ENCODE measurements around the gene PHACTR3. TPM values are rescaled to one million over a fixed set of nuclear protein-coding genes. Genes with fewer than 3 reads are reported as not detected.

The PHACTR3 gene
- total and polyA plus RNA-seq, 5 donors, result 2.8 to 14.5 (median 4.7) TPM

DNA sequence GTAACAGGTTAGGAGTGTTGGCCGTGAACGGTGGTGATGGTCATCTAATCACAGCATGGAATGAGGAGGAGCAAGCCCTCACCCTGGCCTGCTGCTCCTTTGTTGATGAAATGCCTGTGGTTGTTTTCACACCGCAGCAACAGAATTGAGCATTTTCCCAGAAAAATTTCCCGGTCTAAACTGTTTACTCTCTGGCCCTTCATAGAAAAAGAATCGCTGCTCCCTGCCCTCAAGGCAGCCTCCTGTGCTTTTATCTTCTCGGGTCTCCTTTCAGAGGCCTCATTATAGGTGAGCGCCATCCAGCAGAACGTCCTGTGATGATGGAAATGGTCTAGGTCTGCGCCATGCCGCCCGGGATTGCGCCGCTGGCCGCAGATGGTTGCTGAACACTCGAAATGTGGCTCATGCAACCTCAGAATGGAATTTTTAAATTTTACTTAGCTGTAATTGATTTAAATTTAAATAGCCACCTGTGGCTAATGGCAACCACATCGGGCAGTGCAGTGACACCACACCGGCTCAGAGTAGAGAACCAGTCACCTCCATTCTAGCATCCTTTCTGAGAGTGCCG lies 30.2 kb downstream of the PHACTR3 start:
- Histone ChIP-seq H3K4me1 (ENCODE audit: control insufficient read depth, insufficient read depth, low read length) (peaks cover 3% of the 10 kb centered on the region), H3K4me3 (ENCODE audit: low read length) (no peak overlapping the region), H3K27me3 (ENCODE audit: control insufficient read depth, insufficient read depth) (no peaks in the 10 kb centered on the region), H3K9me3 (ENCODE audit: control insufficient read depth, low read length) (no peaks in the 10 kb centered on the region), H3K27ac (ENCODE audit: low read length) (no peak overlapping the region)
- ATAC-seq (no peak), DNase-seq (no peak)
- 80% methylated on average over 18 of the region's 18 CpGs for WGBS
- intact Hi-C loops (cut with DNase I), result no loop called here

DNA sequence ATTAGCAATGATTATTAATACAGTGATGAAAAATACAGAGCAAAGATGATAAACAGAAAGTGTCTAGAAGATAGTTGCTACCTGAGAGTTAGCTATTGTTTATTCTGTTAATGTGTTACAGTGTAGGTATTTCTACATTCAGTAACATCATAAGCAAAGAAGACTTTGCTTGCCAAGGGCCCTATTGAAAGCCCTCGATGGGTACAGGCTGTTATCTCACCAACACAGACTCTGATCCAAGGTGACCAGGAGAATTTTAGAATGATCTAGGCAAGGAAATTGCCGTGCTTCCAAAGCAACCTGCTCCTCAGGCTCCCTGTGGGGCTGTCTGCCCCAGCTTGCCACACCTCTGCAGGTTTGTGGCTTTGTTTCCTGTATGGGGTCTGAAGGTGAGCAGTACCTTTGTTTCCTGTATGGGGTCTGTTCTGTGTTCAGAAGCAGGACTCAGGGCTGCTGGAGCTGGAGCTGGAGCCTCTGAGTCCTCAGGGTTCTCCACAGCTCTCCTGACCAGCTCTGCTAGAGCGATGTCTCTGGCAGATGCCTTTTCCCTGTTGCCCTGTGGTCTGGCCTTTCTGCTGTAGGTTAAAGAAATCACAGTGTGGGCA lies 32.5 kb downstream of the PHACTR3 start:
- H3K27me3 ChIP-seq (ENCODE audit: control insufficient read depth, insufficient read depth), result no peaks in the 10 kb centered on the region
- no peak overlapping the region for H3K27ac ChIP-seq (ENCODE audit: low read length)
- intact Hi-C loops (cut with DNase I), result no loop called here
- H3K4me1 ChIP-seq (ENCODE audit: control insufficient read depth, insufficient read depth, low read length), result peaks cover 3% of the 10 kb centered on the region
- ATAC-seq, result no peak
- 67% methylated on average over 3 of the region's 3 CpGs for WGBS
- H3K9me3 ChIP-seq (ENCODE audit: control insufficient read depth, low read length), result no peaks in the 10 kb centered on the region
- no peak overlapping the region for H3K4me3 ChIP-seq (ENCODE audit: low read length)
- DNase-seq, result no peak

GRCh38 chr20:59640267-59640666 lies 35.9 kb downstream of the PHACTR3 start:
- Histone ChIP-seq H3K9me3 (ENCODE audit: control insufficient read depth, low read length) (no peaks in the 10 kb centered on the region), H3K27ac (ENCODE audit: low read length) (no peak overlapping the region), H3K4me1 (ENCODE audit: control insufficient read depth, insufficient read depth, low read length) (peaks cover 6% of the 10 kb centered on the region), H3K27me3 (ENCODE audit: control insufficient read depth, insufficient read depth) (no peaks in the 10 kb centered on the region), H3K4me3 (ENCODE audit: low read length) (no peak overlapping the region)
- ATAC-seq, result no peak
- intact Hi-C loops (cut with DNase I), result no loop called here
- DNase-seq, result no peak
- 86% methylated on average over 5 of the region's 5 CpGs for WGBS

- peaks cover 3% of the 10 kb centered on the region for H3K4me1 ChIP-seq (ENCODE audit: control insufficient read depth, insufficient read depth, low read length)
- intact Hi-C loops (cut with DNase I), result no loop called here
- DNase-seq (no peak), ATAC-seq (no peak)
- no peak overlapping the region for H3K27ac ChIP-seq (ENCODE audit: low read length)
- no peaks in the 10 kb centered on the region for H3K9me3 ChIP-seq (ENCODE audit: control insufficient read depth, low read length)
- 57% methylated on average over 12 of the region's 12 CpGs for WGBS
- no peaks in the 10 kb centered on the region for H3K27me3 ChIP-seq (ENCODE audit: control insufficient read depth, insufficient read depth)
- no peak overlapping the region for H3K4me3 ChIP-seq (ENCODE audit: low read length)
Observed at GRCh38 chr20:59643615-59644061, 39.3 kb downstream of the PHACTR3 start.

DNA sequence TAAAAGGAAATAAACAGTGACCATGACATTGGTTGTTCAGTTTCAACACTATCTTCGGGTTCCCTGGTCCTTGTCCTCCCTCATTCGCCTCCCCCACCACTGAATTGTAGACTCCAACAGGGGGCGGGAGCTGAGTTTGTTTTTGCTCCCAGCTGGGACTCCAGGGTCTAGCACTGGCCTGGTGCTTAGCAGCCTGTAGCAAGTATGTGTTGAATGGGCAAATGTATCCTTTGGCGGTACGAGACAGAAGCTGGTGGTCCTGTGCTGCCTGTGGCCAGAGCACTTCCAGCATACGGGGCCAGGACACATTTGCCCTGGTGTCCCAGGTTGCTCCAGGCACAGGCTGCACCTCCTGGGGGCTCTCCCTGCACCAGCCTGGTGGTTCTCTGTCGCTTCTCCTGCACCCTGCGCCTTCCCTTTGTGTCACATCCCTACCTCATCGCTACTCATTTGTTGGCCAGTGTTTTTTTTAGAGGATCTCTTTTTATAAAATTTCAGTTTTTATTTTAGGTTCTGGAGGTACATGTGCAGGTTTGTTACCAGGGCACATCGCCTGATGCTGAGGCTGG lies 40.1 kb downstream of the PHACTR3 start:
- ATAC-seq (no peak), DNase-seq (no peak)
- intact Hi-C loops (cut with DNase I), result no loop called here
- peaks cover 3% of the 10 kb centered on the region for H3K4me1 ChIP-seq (ENCODE audit: control insufficient read depth, insufficient read depth, low read length)
- H3K4me3 ChIP-seq (ENCODE audit: low read length), result no peak overlapping the region
- H3K27me3 ChIP-seq (ENCODE audit: control insufficient read depth, insufficient read depth), result no peaks in the 10 kb centered on the region
- no peak overlapping the region for H3K27ac ChIP-seq (ENCODE audit: low read length)
- 93% methylated on average over 10 of the region's 10 CpGs for WGBS
- H3K9me3 ChIP-seq (ENCODE audit: control insufficient read depth, low read length), result no peaks in the 10 kb centered on the region

DNA sequence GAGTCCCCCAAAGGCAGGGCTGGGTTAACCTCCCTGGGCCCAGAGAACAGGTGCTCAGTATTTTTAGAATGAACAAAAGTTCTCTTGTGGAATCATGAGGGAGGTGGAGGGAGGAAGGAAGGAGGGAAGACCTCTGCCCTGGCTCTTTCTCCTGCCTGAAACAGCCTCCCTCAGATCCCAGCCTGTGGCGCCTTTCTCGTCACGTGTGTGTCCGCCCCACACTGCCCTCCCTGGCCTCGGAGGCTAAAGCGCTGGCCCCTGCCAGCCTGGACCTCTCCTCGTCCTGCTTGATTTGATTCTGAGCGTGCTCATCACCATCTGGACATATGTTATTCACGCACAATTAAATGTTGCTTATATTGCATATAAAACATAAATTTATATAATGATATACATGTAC lies 40.9 kb downstream of the PHACTR3 start:
- WGBS, result 76% methylated on average over 9 of the region's 9 CpGs
- DNase-seq, result no peak
- Histone ChIP-seq H3K4me1 (ENCODE audit: control insufficient read depth, insufficient read depth, low read length) (peaks cover 3% of the 10 kb centered on the region), H3K9me3 (ENCODE audit: control insufficient read depth, low read length) (no peaks in the 10 kb centered on the region), H3K4me3 (ENCODE audit: low read length) (no peak overlapping the region), H3K27me3 (ENCODE audit: control insufficient read depth, insufficient read depth) (no peaks in the 10 kb centered on the region), H3K27ac (ENCODE audit: low read length) (no peak overlapping the region)
- no peak for ATAC-seq
- intact Hi-C loops (cut with DNase I), result no loop called here

- WGBS, result 68% methylated on average over 7 of the region's 7 CpGs
- Histone ChIP-seq H3K9me3 (ENCODE audit: control insufficient read depth, low read length) (no peaks in the 10 kb centered on the region), H3K27ac (ENCODE audit: low read length) (no peak overlapping the region), H3K4me3 (ENCODE audit: low read length) (no peak overlapping the region), H3K4me1 (ENCODE audit: control insufficient read depth, insufficient read depth, low read length) (peaks cover 3% of the 10 kb centered on the region), H3K27me3 (ENCODE audit: control insufficient read depth, insufficient read depth) (no peaks in the 10 kb centered on the region)
- intact Hi-C loops (cut with DNase I), result no loop called here
- DNase-seq (no peak), ATAC-seq (peak; percentile 24 to 40)
Observed at GRCh38 chr20:59645761-59646171, 41.4 kb downstream of the PHACTR3 start.

GRCh38 chr20:59646487-59646886 lies 42.1 kb downstream of the PHACTR3 start:
- 75% methylated on average over 3 of the region's 3 CpGs for WGBS
- no peak for ATAC-seq

GRCh38 chr20:59647271-59647670 lies 42.9 kb downstream of the PHACTR3 start:
- Histone ChIP-seq H3K27me3 (ENCODE audit: control insufficient read depth, insufficient read depth) (no peaks in the 10 kb centered on the region), H3K9me3 (ENCODE audit: control insufficient read depth, low read length) (no peaks in the 10 kb centered on the region), H3K4me3 (ENCODE audit: low read length) (no peak overlapping the region), H3K4me1 (ENCODE audit: control insufficient read depth, insufficient read depth, low read length) (peaks cover 3% of the 10 kb centered on the region), H3K27ac (ENCODE audit: low read length) (no peak overlapping the region)
- intact Hi-C loops (cut with DNase I), result no loop called here
- ATAC-seq (no peak), DNase-seq (no peak)

More at GRCh38 chr20:59646487-59646886, 42.1 kb downstream of the PHACTR3 start:
- Histone ChIP-seq H3K27ac (ENCODE audit: low read length) (no peak overlapping the region), H3K9me3 (ENCODE audit: control insufficient read depth, low read length) (no peaks in the 10 kb centered on the region), H3K27me3 (ENCODE audit: control insufficient read depth, insufficient read depth) (no peaks in the 10 kb centered on the region), H3K4me3 (ENCODE audit: low read length) (no peak overlapping the region), H3K4me1 (ENCODE audit: control insufficient read depth, insufficient read depth, low read length) (peaks cover 3% of the 10 kb centered on the region)
- intact Hi-C loops (cut with DNase I), result no loop called here
- no peak for DNase-seq

DNA sequence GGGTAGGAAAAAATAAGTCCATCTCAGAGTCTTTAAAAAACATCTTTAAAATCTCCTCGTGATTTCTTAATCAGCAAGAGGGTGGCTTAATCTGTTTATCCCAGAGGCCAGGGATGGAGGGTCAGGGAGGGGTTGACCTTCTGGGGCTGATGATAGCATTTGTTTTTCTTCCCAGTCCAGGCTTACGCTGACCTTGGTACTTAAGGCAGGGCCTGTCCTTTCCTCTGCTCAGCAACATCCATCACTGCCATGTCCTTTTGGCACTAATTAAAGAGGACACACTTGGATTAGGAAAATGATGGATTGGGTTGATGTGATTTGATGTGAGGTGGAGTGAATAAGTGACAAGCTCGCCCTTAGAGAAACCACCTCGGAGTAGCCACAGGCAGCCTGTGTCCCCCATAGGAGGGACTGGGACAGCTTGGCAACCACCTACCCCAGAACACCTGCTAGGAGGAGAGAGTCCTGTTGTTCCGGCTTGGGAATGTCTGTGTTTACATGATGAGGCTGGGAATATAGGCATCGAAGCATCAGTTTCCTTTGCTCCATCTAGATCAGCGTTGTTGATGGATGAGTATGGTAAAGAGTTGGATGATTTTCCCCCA lies 44.2 kb downstream of the PHACTR3 start:
- no peaks in the 10 kb centered on the region for H3K9me3 ChIP-seq (ENCODE audit: control insufficient read depth, low read length)
- 49% methylated on average over 7 of the region's 7 CpGs for WGBS
- H3K27me3 ChIP-seq (ENCODE audit: control insufficient read depth, insufficient read depth), result no peaks in the 10 kb centered on the region
- DNase-seq (no peak), ATAC-seq (no peak)
- H3K27ac ChIP-seq (ENCODE audit: low read length), result no peak overlapping the region
- intact Hi-C loops (cut with DNase I), result no loop called here
- no peak overlapping the region for H3K4me3 ChIP-seq (ENCODE audit: low read length)
- peaks cover 3% of the 10 kb centered on the region for H3K4me1 ChIP-seq (ENCODE audit: control insufficient read depth, insufficient read depth, low read length)

GRCh38 chr20:59650418-59650817 lies 46.1 kb downstream of the PHACTR3 start:
- Histone ChIP-seq H3K9me3 (ENCODE audit: control insufficient read depth, low read length) (no peaks in the 10 kb centered on the region), H3K4me3 (ENCODE audit: low read length) (no peak overlapping the region), H3K27me3 (ENCODE audit: control insufficient read depth, insufficient read depth) (no peaks in the 10 kb centered on the region), H3K27ac (ENCODE audit: low read length) (no peak overlapping the region), H3K4me1 (ENCODE audit: control insufficient read depth, insufficient read depth, low read length) (no peaks in the 10 kb centered on the region)
- intact Hi-C loops (cut with DNase I), result no loop called here
- DNase-seq (no peak), ATAC-seq (no peak)
- WGBS, result 61% methylated on average over 5 of the region's 5 CpGs

Data from right cardiac atrium (tissue), 5 donors.